ENCODE results near the gene LCE4A. TPM values are rescaled to one million over a fixed set of nuclear protein-coding genes. Genes with fewer than 3 reads are reported as not detected.

The LCE4A gene
- polyA plus RNA-seq, 1 donor from 2014 or later, result not detected

DNA sequence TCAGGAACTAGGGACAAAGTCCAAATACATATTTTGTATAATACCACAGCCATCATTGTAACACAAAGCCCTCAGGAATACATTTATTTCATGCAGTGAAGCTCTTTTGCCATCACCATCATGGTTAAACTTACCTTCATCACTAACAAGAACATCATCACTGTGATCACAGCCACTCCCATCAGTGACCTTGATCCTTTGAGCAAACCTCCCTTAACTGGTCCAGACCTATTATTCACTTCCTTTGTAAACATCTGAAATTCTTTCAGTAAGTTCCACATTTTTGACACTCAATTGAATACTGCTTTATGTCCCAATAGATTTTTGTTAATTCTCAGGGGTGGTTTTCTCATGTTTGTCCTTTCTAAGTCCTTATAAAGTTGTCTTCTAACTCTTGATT is 33.7 kb downstream of the LCE4A start:
- Histone ChIP-seq H3K9me3 (ENCODE audit: low read length) (no peaks in the 10 kb centered on the region), H3K36me3 (ENCODE audit: insufficient read depth, low read length) (no peaks in the 10 kb centered on the region), H3K9ac (ENCODE audit: low read length) (no peak overlapping the region), H3K27me3 (ENCODE audit: insufficient read depth, low read depth, low read length) (no peaks in the 10 kb centered on the region), H3F3A (ENCODE audit: insufficient read depth, low read length, poor library complexity, severe bottlenecking) (no peaks in the 10 kb centered on the region), H3K27ac (ENCODE audit: low read length) (no peak overlapping the region), H3K4me3 (ENCODE audit: low read length) (no peak overlapping the region), H3K4me2 (ENCODE audit: low read length) (no peak overlapping the region), H2AFZ (ENCODE audit: low read depth, low read length) (no peak overlapping the region), H4K20me1 (ENCODE audit: insufficient read depth) (no peaks in the 10 kb centered on the region), H3K79me2 (replicated peaks; ENCODE audit: insufficient read depth, low read length) (no peaks in the 10 kb centered on the region), H3K9me2 (ENCODE audit: insufficient read depth, low read length) (no peaks in the 10 kb centered on the region)
- TF ChIP-seq EP300 (conservative IDR thresholded peaks at IDR 0.05; ENCODE audit: poor library complexity, severe bottlenecking) (no peak), CTCF (IDR thresholded peaks at IDR 0.05; ENCODE audit: poor library complexity, severe bottlenecking) (no peak), POLR2AphosphoS5 (IDR thresholded peaks at IDR 0.05) (no peak), TAF1 (IDR thresholded peaks at IDR 0.05; ENCODE audit: low read depth) (no peak), SMC3 (conservative IDR thresholded peaks at IDR 0.05; ENCODE audit: poor library complexity) (no peak), RAD21 (conservative IDR thresholded peaks at IDR 0.05) (no peak), MXI1 (conservative IDR thresholded peaks at IDR 0.05; ENCODE audit: poor library complexity, severe bottlenecking) (no peak), EZH2 (IDR thresholded peaks at IDR 0.05; ENCODE audit: borderline replicate concordance, insufficient read depth, low read length, poor library complexity, severe bottlenecking) (no peak)
- TF ChIP-seq, protein P1, sequence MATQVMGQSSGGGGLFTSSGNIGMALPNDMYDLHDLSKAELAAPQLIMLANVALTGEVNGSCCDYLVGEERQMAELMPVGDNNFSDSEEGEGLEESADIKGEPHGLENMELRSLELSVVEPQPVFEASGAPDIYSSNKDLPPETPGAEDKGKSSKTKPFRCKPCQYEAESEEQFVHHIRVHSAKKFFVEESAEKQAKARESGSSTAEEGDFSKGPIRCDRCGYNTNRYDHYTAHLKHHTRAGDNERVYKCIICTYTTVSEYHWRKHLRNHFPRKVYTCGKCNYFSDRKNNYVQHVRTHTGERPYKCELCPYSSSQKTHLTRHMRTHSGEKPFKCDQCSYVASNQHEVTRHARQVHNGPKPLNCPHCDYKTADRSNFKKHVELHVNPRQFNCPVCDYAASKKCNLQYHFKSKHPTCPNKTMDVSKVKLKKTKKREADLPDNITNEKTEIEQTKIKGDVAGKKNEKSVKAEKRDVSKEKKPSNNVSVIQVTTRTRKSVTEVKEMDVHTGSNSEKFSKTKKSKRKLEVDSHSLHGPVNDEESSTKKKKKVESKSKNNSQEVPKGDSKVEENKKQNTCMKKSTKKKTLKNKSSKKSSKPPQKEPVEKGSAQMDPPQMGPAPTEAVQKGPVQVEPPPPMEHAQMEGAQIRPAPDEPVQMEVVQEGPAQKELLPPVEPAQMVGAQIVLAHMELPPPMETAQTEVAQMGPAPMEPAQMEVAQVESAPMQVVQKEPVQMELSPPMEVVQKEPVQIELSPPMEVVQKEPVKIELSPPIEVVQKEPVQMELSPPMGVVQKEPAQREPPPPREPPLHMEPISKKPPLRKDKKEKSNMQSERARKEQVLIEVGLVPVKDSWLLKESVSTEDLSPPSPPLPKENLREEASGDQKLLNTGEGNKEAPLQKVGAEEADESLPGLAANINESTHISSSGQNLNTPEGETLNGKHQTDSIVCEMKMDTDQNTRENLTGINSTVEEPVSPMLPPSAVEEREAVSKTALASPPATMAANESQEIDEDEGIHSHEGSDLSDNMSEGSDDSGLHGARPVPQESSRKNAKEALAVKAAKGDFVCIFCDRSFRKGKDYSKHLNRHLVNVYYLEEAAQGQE (IDR thresholded peaks at IDR 0.05; ENCODE audit: borderline replicate concordance), result no peak

DNA sequence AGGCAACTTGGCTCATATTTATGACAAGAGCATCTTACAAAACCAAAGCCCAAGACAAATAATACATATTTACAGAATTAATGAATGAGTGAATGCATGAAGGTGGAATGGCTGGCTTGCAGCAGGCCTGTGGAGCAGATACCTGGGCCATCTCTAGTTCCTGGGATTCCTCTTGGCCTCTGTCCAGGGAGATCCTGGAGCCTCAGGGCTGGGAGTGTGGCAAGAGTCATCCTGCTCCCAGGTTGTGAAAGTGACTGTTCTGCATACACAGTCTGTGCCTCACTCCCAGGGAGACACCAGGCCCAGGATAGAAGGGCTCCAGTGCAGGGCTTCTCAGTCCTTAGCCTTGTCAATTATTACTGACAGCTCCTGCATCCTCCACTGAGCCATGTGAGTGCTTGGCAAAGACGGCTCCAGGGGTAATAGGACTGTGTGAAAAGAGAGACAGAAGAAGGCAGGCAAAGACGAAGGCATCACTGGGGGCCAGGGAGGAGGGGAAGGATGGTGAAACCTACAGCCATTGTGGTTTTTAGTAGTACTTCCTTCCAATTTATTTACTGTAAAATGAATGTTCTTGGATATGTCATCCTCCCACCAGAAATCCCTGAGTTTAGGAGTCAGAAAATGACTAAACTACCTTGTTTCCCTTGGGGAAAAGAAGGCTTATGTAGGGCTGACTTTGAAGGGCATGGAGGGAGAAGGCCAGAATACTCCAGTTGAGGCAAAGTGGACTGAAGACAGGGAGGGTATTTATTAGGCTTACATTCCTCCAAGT is 35.6 kb downstream of the LCE4A start:
- no peaks in the 10 kb centered on the region for H3F3A ChIP-seq (ENCODE audit: insufficient read depth, low read length, poor library complexity, severe bottlenecking)
- H3K79me2 ChIP-seq (replicated peaks; ENCODE audit: insufficient read depth, low read length), result no peaks in the 10 kb centered on the region
- no peaks in the 10 kb centered on the region for H3K36me3 ChIP-seq (ENCODE audit: insufficient read depth, low read length)
- no peak overlapping the region for H3K4me2 ChIP-seq (ENCODE audit: low read length)
- H3K4me3 ChIP-seq (ENCODE audit: low read length), result no peak overlapping the region
- no peaks in the 10 kb centered on the region for H3K9me3 ChIP-seq (ENCODE audit: low read length)
- H3K27me3 ChIP-seq (ENCODE audit: insufficient read depth, low read depth, low read length), result no peaks in the 10 kb centered on the region
- H3K27ac ChIP-seq (ENCODE audit: low read length), result no peak overlapping the region
- H2AFZ ChIP-seq (ENCODE audit: low read depth, low read length), result no peak overlapping the region
- H3K9ac ChIP-seq (ENCODE audit: low read length), result no peak overlapping the region
- no peaks in the 10 kb centered on the region for H3K9me2 ChIP-seq (ENCODE audit: insufficient read depth, low read length)
- TF ChIP-seq MXI1 (conservative IDR thresholded peaks at IDR 0.05; ENCODE audit: poor library complexity, severe bottlenecking) (no peak), RAD21 (conservative IDR thresholded peaks at IDR 0.05) (no peak), EP300 (conservative IDR thresholded peaks at IDR 0.05; ENCODE audit: poor library complexity, severe bottlenecking) (no peak), POLR2AphosphoS5 (IDR thresholded peaks at IDR 0.05) (no peak), TAF1 (IDR thresholded peaks at IDR 0.05; ENCODE audit: low read depth) (no peak)
- TF ChIP-seq, protein P1 (IDR thresholded peaks at IDR 0.05; ENCODE audit: borderline replicate concordance), result no peak
- H4K20me1 ChIP-seq (ENCODE audit: insufficient read depth), result no peaks in the 10 kb centered on the region
